Mesendoderm (in vitro differentiated cells): ENCODE results near the gene ACOT9.
A peak's percentile ranks its signal among the peaks of the same experiment; 100 is the strongest.

ENCODE experiments used
- DNase-seq: peaks from one replicate; pipeline ENCODE4 v3.0.0; 2013
- H2AK5ac ChIP-seq: 2 replicates; pipeline ENCODE4 v1.6.1; 2013; ENCODE audit warnings: low read length, inconsistent platforms
- H2BK120ac ChIP-seq: 2 replicates; pipeline ENCODE4 v1.6.1; 2013; ENCODE audit warnings: low read depth, mild to moderate bottlenecking, low read length, moderate library complexity, mixed read lengths
- H2BK15ac ChIP-seq: replicated peaks from 2 replicates; pipeline ENCODE4 v1.6.1; 2013; ENCODE audit warnings: low read depth, mild to moderate bottlenecking, moderate library complexity
- H2BK5ac ChIP-seq: 2 replicates; pipeline ENCODE4 v1.6.1; 2013; ENCODE audit warnings: low read length, inconsistent platforms
- H3K18ac ChIP-seq: 2 replicates; pipeline ENCODE4 v1.6.1; 2013; ENCODE audit warnings: mild to moderate bottlenecking, low read length, mixed read lengths
- H3K23ac ChIP-seq: one replicate; pipeline ENCODE4 v1.6.1; 2013; ENCODE audit warnings: low read length
- H3K27ac ChIP-seq: 2 replicates; pipeline ENCODE4 v1.5.1; 2013; ENCODE audit warnings: low read depth, mild to moderate bottlenecking, inconsistent platforms, low read length, moderate library complexity
- H3K27me3 ChIP-seq: 2 replicates; pipeline ENCODE4 v1.6.1; 2013; ENCODE audit warnings: low read length, control low read depth, mild to moderate bottlenecking, inconsistent platforms; ENCODE audit not compliant: insufficient read depth, poor library complexity
- H3K36me3 ChIP-seq: 2 replicates; pipeline ENCODE4 v1.6.1; 2013; ENCODE audit warnings: low read length, inconsistent platforms; ENCODE audit not compliant: control insufficient read depth, insufficient read depth
- H3K4ac ChIP-seq: one replicate; pipeline ENCODE4 v1.6.1; 2013; ENCODE audit warnings: low read depth, mild to moderate bottlenecking, low read length, moderate library complexity
- H3K4me1 ChIP-seq: 2 replicates; pipeline ENCODE4 v1.6.1; 2013; ENCODE audit warnings: low read depth, low read length, inconsistent platforms; ENCODE audit not compliant: control insufficient read depth
- H3K4me2 ChIP-seq: 2 replicates; pipeline ENCODE4 v1.6.1; 2013; ENCODE audit warnings: low read length
- H3K4me3 ChIP-seq: 2 replicates; pipeline ENCODE4 v1.5.1; 2013; ENCODE audit warnings: mild to moderate bottlenecking, low read length
- H3K56ac ChIP-seq: one replicate; pipeline ENCODE4 v1.6.1; 2013; ENCODE audit warnings: low read length
- H3K79me1 ChIP-seq: 2 replicates; pipeline ENCODE4 v1.6.1; 2013; ENCODE audit warnings: low read length, inconsistent platforms
- H3K79me2 ChIP-seq: 2 replicates; pipeline ENCODE4 v1.6.1; 2013; ENCODE audit warnings: mild to moderate bottlenecking, low read length; ENCODE audit not compliant: control insufficient read depth, insufficient read depth
- H3K9ac ChIP-seq: 2 replicates; pipeline ENCODE4 v1.6.1; 2013; ENCODE audit warnings: low read length, inconsistent platforms
- H4K5ac ChIP-seq: one replicate; pipeline ENCODE4 v1.6.1; 2013; ENCODE audit warnings: low read length
- H4K8ac ChIP-seq: one replicate; pipeline ENCODE4 v1.6.1; 2013; ENCODE audit warnings: low read depth, mild to moderate bottlenecking, control low read depth, low read length, moderate library complexity
- WGBS: extraction: QIAGEN DNeasy Blood & Tissue Kit; methylation state at CpG from one replicate; pipeline ENCODE4 v1.1.7; 2013; ENCODE audit warnings: low lambda C conversion rate, missing lambda C conversion rate; ENCODE audit not compliant: insufficient coverage; ENCODE audit errors: extremely low coverage; 5-methylcytosine and 5-hydroxymethylcytosine counted together

ACOT9 gene

GRCh38 chrX:23782863-23783588, 40.0 kb upstream of the ACOT9 start, which contains the start of gene SAT1:
TSS of gene SAT1 (plus strand) at chrX:23783173. CDS start at chrX:23783352, 179 bp downstream.
- H4K8ac ChIP-seq = no peak within 1 kb of the TSS
- no peaks in the 10 kb centered on the region for H3K79me1 ChIP-seq
- peak within 1 kb of the TSS; percentile 59 for H3K4me2 ChIP-seq
- peak within 1 kb of the TSS; percentile 60 for H3K18ac ChIP-seq
- peak; percentile 97 for DNase-seq
- no peak within 1 kb of the TSS for H3K4ac ChIP-seq
- no peak within 1 kb of the TSS for H2BK120ac ChIP-seq
- H3K27me3 ChIP-seq = no peaks in the 10 kb centered on the region
- peak within 1 kb of the TSS; percentile 86 for H3K56ac ChIP-seq
- no peak within 1 kb of the TSS for H2AK5ac ChIP-seq
- no peak within 1 kb of the TSS for H2BK15ac ChIP-seq
- no CpG with 5 or more reads among the region's 58 CpGs for WGBS
- no peak within 1 kb of the TSS for H4K5ac ChIP-seq
- H2BK5ac ChIP-seq = no peak within 1 kb of the TSS
- H3K4me1 ChIP-seq = no peaks in the 10 kb centered on the region
- H3K4me3 ChIP-seq = peak within 1 kb of the TSS; percentile 81
- H3K9ac ChIP-seq = peak within 1 kb of the TSS; percentile 86
- no peaks in the 10 kb centered on the region for H3K79me2 ChIP-seq
- H3K27ac ChIP-seq = no peak within 1 kb of the TSS
- no peak within 1 kb of the TSS for H3K23ac ChIP-seq
- H3K36me3 ChIP-seq = no peaks in the 10 kb centered on the region

- peak overlapping the region; percentile 78 for H3K56ac ChIP-seq
- H3K4ac ChIP-seq = no peak overlapping the region
- peak overlapping the region; percentile 60 for H3K18ac ChIP-seq
Observed at GRCh38 chrX:23782455-23782854, 39.4 kb upstream of the ACOT9 start.

GRCh38 chrX:23779025-23779424, 35.9 kb upstream of the ACOT9 start:
- Histone ChIP-seq H3K36me3 (no peaks in the 10 kb centered on the region), H3K27ac (no peak overlapping the region), H3K23ac (no peak overlapping the region), H3K4me3 (no peak overlapping the region), H3K27me3 (no peaks in the 10 kb centered on the region), H4K5ac (no peak overlapping the region), H3K9ac (no peak overlapping the region), H3K4ac (no peak overlapping the region), H3K79me1 (no peaks in the 10 kb centered on the region), H2AK5ac (no peak overlapping the region), H3K4me2 (no peak overlapping the region), H4K8ac (no peak overlapping the region), H2BK120ac (no peak overlapping the region), H3K4me1 (no peaks in the 10 kb centered on the region), H3K18ac (no peak overlapping the region), H2BK15ac (no peak overlapping the region), H2BK5ac (no peak overlapping the region), H3K56ac (no peak overlapping the region), H3K79me2 (no peaks in the 10 kb centered on the region)
- no CpG with 5 or more reads among the region's 4 CpGs for WGBS
- DNase-seq = no peak

More at GRCh38 chrX:23782455-23782854, 39.4 kb upstream of the ACOT9 start:
- Histone ChIP-seq H3K79me1 (no peaks in the 10 kb centered on the region), H3K4me1 (no peaks in the 10 kb centered on the region), H2AK5ac (no peak overlapping the region), H4K8ac (no peak overlapping the region), H3K27me3 (no peaks in the 10 kb centered on the region), H4K5ac (no peak overlapping the region), H3K9ac (peak overlapping the region; percentile 59), H3K23ac (no peak overlapping the region), H2BK5ac (no peak overlapping the region), H3K79me2 (no peaks in the 10 kb centered on the region), H2BK120ac (no peak overlapping the region), H3K36me3 (no peaks in the 10 kb centered on the region), H2BK15ac (no peak overlapping the region), H3K4me3 (no peak overlapping the region), H3K27ac (no peak overlapping the region), H3K4me2 (no peak overlapping the region)
- no CpG with 5 or more reads among the region's 6 CpGs for WGBS
- no peak for DNase-seq

- no peaks in the 10 kb centered on the region for H3K79me1 ChIP-seq
- H3K56ac ChIP-seq = no peak overlapping the region
- H3K4me2 ChIP-seq = no peak overlapping the region
- H3K79me2 ChIP-seq = no peaks in the 10 kb centered on the region
- no peak overlapping the region for H2BK120ac ChIP-seq
- no peak overlapping the region for H3K23ac ChIP-seq
- H2AK5ac ChIP-seq = no peak overlapping the region
- no peaks in the 10 kb centered on the region for H3K27me3 ChIP-seq
- no CpG with 5 or more reads among the region's 3 CpGs for WGBS
- no peaks in the 10 kb centered on the region for H3K36me3 ChIP-seq
- no peak overlapping the region for H4K8ac ChIP-seq
- no peak overlapping the region for H4K5ac ChIP-seq
- no peak overlapping the region for H3K4me3 ChIP-seq
- H3K4me1 ChIP-seq = no peaks in the 10 kb centered on the region
- no peak overlapping the region for H3K4ac ChIP-seq
- no peak overlapping the region for H3K27ac ChIP-seq
- no peak overlapping the region for H3K9ac ChIP-seq
- H2BK15ac ChIP-seq = no peak overlapping the region
- no peak overlapping the region for H3K18ac ChIP-seq
- no peak for DNase-seq
- no peak overlapping the region for H2BK5ac ChIP-seq
Observed at GRCh38 chrX:23776363-23776762, 33.3 kb upstream of the ACOT9 start.

GRCh38 chrX:23773601-23774175, 30.6 kb upstream of the ACOT9 start:
- H3K27ac ChIP-seq = no peak overlapping the region
- H3K79me1 ChIP-seq = no peaks in the 10 kb centered on the region
- no peak overlapping the region for H2BK15ac ChIP-seq
- no peak overlapping the region for H2AK5ac ChIP-seq
- no CpG with 5 or more reads among the region's 3 CpGs for WGBS
- no peaks in the 10 kb centered on the region for H3K79me2 ChIP-seq
- no peaks in the 10 kb centered on the region for H3K4me1 ChIP-seq
- H3K9ac ChIP-seq = no peak overlapping the region
- H4K5ac ChIP-seq = no peak overlapping the region
- no peak overlapping the region for H3K56ac ChIP-seq
- H3K18ac ChIP-seq = no peak overlapping the region
- H4K8ac ChIP-seq = no peak overlapping the region
- H3K27me3 ChIP-seq = no peaks in the 10 kb centered on the region
- no peak overlapping the region for H3K4ac ChIP-seq
- no peak overlapping the region for H3K4me3 ChIP-seq
- H2BK5ac ChIP-seq = no peak overlapping the region
- DNase-seq = no peak
- H3K4me2 ChIP-seq = no peak overlapping the region
- H3K23ac ChIP-seq = no peak overlapping the region
- H3K36me3 ChIP-seq = no peaks in the 10 kb centered on the region
- no peak overlapping the region for H2BK120ac ChIP-seq
